GM19025 (cell line): Measurements from ENCODE around the gene ITIH3.

Source experiments
- ATAC-seq: cut with Tn5 transposase; IDR thresholded peaks from one replicate; pipeline ENCODE4 v1.9.1; 2021; ENCODE audit warnings: mild to moderate bottlenecking, low read depth, moderate library complexity; ENCODE audit not compliant: unreplicated experiment

Gene ITIH3

DNA sequence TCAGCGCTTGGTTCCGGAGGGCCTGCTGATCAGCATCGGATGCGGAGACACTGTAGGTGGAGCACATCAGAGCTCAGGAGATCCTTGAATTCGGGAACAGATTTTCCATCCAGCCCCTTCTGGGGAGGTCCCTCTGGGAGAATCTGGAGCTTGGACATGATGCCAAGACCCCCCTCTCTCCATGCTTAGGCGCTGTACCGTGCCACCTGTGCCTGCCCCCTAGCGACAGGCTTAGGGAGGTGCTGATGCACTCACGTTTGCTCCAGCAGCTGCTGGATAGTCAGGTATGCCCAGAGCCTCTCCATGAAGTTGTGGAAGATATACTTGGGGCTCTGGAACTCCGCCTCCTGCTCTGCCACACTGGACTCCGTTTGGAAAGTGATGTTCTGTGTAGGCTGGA lies 26.1 kb downstream of the ITIH3 start:
- no peak for ATAC-seq

DNA sequence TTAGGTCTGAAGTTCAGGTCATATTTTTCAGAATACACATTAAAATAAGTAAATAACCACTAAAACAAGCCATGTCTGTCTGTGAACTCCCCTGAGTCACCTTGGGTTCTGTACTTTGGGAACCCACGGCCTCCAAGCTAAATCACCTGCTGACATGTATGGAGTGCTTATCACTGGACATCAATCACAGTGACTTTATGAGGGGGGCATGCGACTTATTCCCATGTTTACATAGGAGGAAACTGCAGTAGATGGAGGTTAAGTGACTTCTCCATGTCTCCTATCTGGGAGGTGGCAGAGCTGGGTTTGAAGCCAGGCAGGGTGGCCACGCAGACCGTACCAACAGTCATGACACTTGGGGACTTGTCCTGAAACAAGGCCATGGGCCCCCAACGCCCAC lies 27.8 kb downstream of the ITIH3 start:
- no peak for ATAC-seq

DNA sequence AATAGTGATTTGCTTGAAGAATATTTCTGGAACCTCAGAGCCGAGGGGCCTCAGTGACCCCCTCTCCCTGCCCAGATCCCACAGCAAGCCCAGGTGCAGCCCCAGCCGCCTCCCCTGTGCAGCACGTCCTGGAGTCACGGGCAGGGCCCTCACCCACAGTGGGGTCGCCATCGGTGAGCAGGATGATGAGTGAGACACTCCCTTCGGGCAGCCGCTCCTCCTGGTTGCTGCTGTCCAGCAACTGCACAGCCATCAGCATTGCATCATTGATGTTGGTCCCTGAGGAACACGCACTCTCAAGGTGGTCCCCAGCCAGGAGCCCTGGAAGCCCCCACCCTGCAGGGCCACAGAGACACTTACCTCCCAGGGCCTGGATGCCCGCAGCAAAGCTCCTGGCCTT lies 29.4 kb downstream of the ITIH3 start:
- ATAC-seq, result no peak

DNA sequence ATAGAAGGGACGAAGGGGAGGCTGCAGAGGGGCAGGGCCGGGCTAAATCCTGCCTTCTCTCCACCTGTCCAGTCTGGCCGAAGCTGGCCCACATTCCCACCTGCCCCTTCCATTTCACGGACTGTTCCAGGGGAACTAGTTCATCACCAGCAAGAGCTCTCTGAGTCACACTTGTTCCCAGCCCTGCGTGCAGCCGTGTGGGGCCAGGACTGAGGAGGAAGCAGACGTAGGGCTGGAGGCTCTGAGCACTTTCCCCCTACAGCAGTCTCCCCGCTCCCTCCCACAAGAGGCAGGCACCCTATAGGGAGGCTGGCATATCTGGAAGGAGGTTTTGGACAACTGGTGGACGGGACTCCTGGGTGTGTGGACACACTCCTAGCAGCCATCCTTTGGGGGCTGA lies 32.8 kb downstream of the ITIH3 start:
- no peak for ATAC-seq

DNA sequence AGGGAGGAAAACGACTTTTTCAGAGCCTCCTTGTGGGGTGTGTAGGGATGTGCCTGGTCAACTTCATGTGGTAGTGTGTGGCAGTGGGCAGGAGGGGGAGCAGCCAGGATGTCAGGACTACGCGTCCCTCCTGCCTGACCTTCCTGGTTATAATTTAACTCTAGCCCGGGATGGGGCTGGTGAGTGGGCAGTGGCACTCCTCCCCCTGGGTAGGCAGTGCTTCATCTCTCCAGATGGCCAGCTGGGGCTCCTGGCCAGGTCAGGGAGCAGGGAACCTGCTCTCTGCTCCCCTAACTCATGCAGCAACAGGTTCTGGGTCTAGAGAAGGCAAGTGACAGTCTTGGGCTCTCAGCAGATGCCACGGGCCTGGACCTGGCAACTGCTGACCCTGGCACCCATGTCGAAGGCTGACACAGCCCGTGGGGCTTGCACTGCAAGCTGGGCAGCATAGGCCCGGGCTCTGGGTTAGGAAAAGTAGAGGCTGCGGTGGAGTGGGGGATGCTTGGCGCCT lies 33.3 kb downstream of the ITIH3 start:
- ATAC-seq, result no peak

DNA sequence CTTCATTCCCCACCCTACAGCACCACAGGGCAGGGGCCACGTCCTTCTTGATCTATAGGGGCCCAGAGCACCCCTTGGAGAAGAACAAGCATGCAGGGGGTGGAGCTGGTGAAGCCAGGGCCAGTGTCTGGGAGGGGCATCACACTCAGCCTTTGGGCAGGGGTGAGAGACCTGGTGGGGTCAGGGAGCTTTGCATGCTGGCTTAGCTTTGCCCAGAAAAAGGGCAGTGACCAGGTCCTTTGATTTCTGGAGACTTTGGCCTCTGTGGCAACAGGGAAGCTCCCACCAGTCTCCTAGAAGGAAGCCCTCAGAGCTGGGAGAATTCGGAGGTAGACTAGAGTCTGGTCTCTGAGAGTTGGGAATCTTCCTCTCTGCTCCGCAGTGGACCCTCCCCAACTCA lies 34.9 kb downstream of the ITIH3 start:
- ATAC-seq, result no peak

DNA sequence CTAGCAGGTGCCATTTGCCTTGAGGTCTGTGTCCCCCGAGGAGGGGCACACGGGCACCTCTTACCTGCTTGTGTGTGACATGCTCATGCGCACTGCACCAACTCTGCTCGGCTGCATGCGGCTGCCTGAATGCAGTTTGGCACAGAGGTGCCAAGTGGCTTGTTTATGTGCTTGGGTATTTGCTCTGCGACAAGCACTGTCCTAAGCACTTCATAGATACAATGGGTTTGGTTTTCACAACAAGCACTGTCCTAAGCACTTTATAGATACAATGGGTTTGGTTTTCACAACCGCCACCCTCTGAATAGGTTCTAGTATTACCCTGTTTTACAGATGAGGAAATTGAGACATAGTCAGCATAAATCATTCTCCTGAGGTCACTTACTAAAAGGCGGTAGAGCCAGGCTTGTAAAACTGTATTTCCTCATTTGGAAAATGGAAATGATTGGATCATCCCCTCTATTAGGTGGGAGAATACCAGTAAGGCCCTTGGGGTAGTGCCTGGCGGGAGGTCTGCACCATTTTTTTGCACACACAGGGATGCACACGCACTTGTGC lies 35.4 kb downstream of the ITIH3 start:
- no peak for ATAC-seq

DNA sequence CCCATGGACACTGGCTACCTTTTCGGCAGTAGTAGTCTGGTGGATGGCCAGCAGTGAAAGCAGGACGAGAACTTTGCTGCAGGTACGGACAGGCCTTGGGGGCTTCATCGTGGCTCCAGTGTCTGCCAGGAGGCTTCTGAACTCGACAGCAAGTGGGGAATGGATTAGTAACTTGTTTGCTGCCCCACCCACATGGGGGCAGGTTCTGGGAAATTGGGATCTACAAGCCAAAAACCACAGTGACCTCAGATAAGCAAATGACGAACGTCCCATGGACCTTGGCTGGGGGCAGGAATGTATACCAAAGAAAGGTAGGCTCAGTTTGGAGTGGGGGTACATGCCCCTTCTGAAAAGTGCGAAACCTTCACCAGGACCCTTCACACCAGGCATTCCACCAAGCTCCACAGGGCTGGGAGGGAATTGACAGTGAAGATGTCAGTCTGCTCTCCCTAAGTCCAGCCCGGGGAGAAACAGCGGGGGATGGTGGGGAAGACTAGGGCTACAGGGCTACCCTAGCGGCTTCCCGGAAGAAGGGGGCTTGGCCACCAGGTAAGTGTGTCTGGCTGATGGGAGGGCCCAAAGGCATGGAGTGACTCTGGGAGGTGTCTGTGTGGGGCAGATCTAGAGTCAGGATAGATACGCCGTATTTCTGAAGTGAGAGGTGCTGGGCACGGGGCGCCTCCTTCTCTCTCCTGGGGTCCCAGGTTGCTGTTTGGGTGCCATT lies 36.1 kb downstream of the ITIH3 start, which contains the start of gene ITIH4:
Gene ITIH4 (minus strand): TSS at position 138 of the 724 bp plus-strand sequence. CDS start 30 bp downstream, at position 108.
- no peak for ATAC-seq

DNA sequence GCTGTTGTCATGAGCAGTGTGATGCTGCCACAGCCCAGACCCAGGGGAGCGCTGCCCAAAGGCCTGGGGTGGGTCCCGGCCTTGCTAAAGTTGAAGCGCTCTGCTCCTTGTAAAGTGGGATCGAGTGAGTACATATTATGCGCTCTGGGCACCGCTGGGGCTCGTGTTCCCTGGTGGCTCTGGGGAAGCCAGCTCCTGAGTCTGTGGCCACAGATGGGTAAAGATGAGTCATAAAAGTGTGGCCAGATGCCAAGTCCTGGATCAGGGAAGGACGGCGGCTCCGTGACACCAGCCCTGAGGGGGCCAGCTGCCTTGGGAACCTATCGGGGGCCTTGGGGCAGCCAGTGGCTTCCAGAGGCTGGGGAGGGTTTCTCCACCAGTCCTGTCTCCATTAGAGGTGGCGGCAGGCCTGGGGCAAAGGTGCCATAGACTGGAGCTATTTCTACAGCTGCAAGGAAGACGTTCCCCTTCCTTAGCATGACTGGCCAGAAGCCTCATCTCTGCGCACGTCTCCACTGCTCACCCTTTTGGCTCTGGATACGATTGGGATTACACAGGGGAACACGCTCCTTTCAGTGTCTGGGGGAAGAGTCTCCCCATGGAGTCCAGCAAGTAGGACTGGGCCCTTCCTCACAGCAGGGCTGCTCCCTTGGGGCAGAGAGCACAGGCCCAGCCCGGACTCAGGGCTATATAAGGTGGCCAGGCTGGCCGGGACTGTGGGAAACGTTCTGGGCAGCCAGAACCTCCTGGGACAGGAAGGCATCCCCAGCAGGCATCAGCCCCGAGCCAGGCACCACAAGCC lies 37.1 kb downstream of the ITIH3 start:
- no peak for ATAC-seq

DNA sequence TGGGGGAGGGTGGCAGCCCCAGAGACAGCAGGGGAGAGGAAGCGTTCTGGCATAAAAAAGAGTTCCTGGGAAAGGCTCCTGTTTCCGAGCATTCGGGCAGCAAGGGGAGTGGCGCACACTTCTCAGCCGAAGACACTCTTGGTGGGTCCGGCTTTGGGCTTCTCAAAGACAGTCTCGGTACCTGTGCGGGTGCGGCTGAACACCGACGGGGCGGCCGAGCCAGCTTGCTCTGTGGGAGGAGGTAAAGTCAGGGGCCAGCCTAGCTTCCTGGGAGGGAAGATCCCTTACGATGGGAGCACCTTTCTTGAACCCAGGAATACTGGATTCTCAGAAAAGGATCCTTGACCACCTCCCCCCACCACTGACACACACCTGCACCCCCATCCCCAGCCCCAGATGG lies 38.6 kb downstream of the ITIH3 start:
- no peak for ATAC-seq

DNA sequence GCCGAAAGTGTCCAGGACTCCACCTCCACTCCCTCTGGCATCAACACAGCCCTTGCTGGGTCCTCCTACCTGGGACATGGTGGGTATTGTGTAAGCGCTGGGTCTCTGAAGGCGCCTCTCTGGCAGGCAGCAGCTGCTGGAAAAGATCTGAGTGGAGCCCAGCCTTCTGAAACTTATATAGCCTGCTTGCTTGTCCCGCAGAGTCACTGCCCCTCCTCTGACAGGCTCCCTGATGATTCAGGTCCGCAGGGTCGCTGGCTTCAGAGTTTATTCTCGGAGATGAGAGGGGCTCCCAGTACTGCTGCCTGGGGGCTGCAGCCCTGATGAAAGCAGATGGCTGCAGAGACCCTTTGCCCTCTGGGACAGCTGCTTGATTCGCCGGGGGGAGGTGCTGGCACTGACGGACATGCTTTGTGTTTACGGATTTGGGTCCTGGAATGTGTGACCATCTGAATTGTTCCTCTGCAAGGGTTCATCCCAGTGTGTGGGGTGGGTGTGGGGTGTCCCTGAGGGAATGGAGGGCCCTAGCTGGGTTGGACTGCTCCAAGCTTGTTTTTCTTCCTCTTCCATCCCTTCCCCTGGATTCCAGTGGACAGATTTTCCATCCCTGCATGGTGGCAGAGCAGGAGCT lies 40.4 kb downstream of the ITIH3 start, which contains the start of gene MUSTN1:
Gene MUSTN1 (minus strand): TSS at position 149 of the 631 bp plus-strand sequence. CDS start 71 bp downstream, at position 78.
- ATAC-seq, result no peak

DNA sequence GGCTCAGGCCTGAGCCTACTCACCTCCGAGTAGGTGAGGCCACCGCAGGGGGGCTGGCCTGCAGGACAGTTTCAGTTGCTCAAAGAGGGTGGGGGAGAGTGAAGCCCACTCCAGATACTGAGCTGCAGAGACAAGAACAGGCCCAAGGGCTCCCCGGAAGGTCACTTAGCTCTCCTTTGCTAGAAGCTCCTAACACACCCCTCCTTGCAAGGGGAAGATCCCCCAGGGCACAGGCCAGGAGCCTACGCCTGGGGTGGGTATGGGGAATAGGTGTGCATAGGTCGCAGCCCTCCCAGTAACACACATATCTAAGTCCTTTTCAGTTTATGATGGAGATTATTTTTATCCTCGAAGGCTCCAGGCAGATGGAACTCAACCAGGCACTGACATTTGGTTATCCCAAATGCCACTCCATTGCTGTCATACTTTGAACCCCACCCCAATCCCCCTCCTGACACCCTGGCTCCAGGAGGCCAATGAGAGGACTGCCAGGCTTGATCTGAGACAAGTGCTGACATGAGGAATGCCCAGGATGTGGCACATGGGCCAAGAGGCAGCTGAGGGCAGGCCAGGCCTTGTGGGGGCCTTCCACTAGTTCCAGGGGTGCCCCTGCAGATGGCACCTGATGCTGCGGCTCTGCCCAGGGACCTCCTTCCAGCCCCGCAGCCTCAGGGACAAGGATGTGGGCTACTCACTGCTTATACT lies 41.3 kb downstream of the ITIH3 start:
- ATAC-seq, result no peak

DNA sequence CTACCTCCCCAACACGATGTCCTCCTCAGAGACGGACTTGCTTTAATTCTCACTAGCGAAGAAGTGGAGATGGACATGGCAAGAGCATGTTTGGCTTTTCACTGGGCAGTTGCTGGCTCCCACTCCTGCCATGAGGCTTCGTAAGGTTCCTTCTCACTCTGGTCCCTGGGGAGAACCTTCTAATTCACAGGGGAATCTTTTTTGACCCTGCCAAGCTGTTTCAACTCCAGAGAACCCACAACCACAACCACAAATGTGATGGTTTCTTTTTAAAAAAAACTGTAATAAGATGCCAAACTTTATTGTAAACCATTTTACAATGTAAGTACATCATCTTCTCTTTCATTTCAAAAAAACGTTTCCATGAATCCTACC lies 41.9 kb downstream of the ITIH3 start:
- no peak for ATAC-seq

DNA sequence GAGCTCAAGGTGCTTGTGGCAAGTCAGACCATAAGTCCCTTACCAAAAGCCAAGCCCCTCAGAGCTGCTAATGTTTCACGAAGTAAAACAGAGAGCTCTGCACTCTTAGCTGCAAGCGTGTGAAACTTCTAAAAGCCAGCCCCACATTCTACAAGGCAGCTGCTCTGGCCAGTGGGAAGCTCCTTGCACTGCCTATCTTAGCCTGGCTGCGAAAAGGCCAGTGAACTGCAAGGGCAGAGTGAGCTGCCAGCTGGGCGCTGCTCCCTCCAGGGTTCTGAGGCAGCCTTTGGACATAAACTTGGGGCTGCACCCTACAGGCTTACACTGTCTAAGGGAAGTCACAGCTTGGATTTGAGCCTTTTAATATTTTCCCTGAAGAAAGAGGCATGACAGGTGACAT lies 42.4 kb downstream of the ITIH3 start:
- no peak for ATAC-seq

DNA sequence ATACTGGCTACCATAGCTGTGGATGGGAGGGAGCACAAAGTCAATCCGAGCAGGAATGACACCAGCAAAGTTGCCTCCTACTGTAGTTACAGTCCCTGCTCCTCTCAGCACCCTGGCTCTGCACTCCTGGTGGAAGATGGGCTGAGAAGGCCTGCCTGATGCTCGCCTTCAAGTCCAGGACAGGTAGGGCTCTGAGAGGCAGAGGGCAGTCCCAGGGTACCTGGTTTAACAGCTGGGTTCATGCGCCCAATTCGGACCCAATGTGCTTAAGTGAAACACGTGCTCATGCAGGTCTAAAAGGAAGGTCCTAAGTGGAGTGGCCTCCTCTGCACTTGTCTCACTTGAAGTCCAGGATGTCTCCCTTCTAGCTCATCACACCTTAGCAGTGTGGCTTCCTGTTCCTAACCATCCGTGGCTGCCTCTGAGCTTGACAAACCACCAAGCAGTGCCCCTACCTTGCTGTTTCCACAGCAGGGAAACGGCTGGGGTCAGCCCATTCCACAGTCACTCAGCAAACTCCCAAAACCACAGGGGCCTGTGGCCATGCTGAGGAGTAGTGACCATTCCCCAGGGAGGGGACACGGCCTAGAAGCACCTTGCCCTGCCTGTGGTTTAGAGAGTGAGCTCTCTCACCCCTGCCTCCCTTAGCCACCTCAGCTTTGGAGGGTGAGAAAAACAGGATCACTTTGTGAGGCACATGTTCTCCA lies 44.1 kb downstream of the ITIH3 start:
- ATAC-seq, result no peak

DNA sequence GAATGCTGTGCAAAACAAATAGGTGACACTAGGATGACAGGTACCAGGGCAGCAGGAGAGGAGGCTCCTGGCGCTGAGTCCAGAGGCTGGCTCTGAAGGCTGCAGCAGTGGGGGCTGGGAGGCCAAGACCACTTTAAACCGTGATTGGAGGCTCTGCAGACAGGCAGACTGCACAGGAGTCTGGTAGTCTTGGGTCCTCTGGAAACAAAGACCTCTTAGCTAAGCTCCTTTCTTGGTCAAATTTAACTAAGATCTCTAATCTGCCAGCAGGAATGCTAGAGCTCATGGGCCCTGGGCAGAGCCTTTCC lies 44.6 kb downstream of the ITIH3 start:
- ATAC-seq, result no peak

DNA sequence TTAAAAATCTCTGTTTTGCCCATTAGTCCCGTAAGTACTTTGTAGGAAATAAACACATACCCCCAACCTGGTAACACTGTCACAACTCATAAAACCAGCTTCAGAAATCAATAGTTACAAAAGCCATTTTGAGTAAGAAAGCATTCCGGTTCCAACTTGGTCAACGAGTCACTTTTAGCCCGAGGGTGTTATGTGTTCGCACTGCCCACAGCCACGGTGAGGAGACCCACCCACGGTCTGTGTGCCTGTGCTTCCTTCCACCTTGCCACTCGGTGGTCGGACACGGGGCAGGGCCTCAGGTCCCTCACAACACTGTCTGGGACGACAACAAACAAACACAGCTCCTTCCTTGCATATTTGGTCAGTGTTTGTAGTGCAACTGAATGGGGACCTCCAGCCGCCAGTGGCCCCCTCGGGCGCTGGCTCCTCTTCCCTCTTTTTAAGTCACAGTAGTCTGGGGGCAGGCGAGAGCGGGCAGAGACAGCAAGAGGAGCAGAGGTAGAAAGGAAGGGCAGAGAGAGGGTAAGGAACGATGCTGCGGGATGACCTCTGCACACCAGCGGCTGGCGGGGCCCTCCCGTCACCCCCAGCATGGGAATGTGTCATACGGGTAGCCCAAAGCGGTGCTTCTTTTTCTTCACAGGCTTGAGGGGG lies 45.4 kb downstream of the ITIH3 start:
- ATAC-seq, result no peak

DNA sequence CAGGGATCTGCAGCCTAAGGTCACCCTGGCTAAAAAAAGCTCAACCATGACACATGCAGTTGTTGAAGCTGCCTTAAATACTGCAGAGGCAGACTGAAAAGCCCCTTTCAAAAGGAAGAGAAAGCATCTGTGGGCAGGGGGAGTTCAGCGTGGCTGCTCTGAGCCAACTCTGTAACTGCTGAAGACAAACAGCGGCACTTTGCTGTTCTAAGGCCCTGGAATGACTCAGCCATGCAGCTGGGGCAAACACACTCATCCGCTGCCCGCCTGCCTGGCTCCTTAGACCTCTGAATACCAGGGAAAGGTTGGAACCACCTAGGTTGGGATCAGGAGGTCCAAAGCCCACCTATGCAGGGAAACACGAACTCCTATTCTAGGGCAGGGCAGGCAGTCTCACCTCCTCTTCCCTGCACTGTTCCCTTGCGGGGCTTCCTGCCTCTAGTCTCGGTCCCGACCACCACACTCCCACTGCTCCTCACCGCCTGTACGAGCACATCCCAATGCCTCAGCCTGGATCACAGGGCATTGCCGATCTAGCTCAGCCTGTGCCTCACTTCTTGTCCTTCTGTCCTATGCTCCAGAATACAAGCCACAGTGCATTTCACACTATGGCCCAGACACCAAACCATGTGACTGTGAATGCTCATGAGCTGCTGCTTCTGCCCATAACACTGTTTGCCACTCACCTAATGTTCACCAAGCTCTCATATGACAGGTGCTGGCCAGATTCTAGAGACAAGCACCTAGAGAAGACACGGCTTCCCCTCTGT lies 46.8 kb downstream of the ITIH3 start:
- ATAC-seq, result no peak

DNA sequence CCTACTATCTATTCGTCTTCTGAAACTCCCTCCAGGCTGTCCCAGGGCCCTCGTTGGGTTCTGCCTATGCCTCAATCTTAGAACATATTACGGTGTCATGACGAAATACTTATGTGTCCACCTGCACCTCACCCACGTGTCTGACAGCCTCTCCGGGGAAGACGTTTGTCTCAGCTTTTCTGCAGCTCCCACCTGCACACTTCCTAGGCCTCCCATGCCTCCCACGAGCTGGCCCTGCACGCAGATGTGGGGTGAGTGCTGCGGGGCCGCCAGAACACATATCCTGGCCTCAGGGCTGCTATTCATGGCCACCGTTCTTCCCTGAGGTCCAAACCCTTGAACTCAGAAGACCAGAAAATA lies 47.4 kb downstream of the ITIH3 start:
- no peak for ATAC-seq
